NB4 (cell line): ENCODE measurements around the gene TENM4.

Experiments used
- CTCF ChIP-seq: IDR thresholded peaks from one replicate; pipeline ENCODE4 v1.5.1; 2012; ENCODE audit warnings: low read depth, low read length
- POLR2A ChIP-seq: IDR thresholded peaks from 2 replicates; pipeline ENCODE4 v1.6.1; 2011; ENCODE audit warnings: mild to moderate bottlenecking; ENCODE audit not compliant: insufficient read length; ENCODE audit errors: extremely low read depth

GRCh38 chr11:79441461-79441875 lies 638 bp upstream of the TENM4 start:
- TF ChIP-seq CTCF = no peak
- TF ChIP-seq POLR2A = no peak
